Measurements from ENCODE around the gene CAMK2A.

GRCh38 chr5:150224483-150225027, 65.0 kb downstream of the CAMK2A start:
- no peak for TF ChIP-seq SIN3A (IDR thresholded peaks at IDR 0.05; ENCODE audit: borderline replicate concordance, insufficient read depth, low read length)
- no peak for TF ChIP-seq POLR2AphosphoS5 (IDR thresholded peaks at IDR 0.05; ENCODE audit: low read depth, low read length)
- no peak for TF ChIP-seq REST (IDR thresholded peaks at IDR 0.05; ENCODE audit: insufficient read depth in 1 of 2, low read depth in 2 of 2, low read length in 2 of 2)
- no peak for TF ChIP-seq FOXP2 (optimal IDR thresholded peaks at IDR 0.05; ENCODE audit: borderline replicate concordance, extremely low read depth, extremely low read length, insufficient read depth)
- no peak for TF ChIP-seq TAF1 (IDR thresholded peaks at IDR 0.05; ENCODE audit: borderline replicate concordance, insufficient read depth, low read length)

Measured in PFSK-1 (cell line).